OCI-LY7 (cell line): ENCODE measurements around the gene PSMF1. TPM values are rescaled to one million over a fixed set of nuclear protein-coding genes. Genes with fewer than 3 reads are reported as not detected.

Experiments used
- BruUV-seq: library from RNA; stranded (reverse); fragments of 400-500 nt; replicated peaks from 2 replicates; lab custom pipeline; 2021; lab: Mats Ljungman, UMichigan
- CTCF ChIA-PET: fragments of 300-600 bp; sonication (Branson Sonifier 250); formaldehyde crosslinking; loops from one replicate; lab custom pipeline; 2022; ENCODE audit warnings: antibody characterized with exemption; ENCODE audit not compliant: unreplicated experiment; lab: Charles Lee
- POLR2A ChIA-PET: fragments of 300-600 bp; sonication (Branson Sonifier 250); formaldehyde crosslinking; loops from one replicate; lab custom pipeline; 2022; ENCODE audit warnings: antibody characterized with exemption; lab: Charles Lee
- DNase-seq: peaks from one replicate; pipeline ENCODE4 v3.0.0-alpha.2; 2015; ENCODE audit warnings: low spot score
- H2AFZ ChIP-seq: fragments of 200-600 bp; sonication (generic), shearing (Covaris generic); 2 replicates; pipeline ENCODE4 v1.6.1; 2014; ENCODE audit warnings: mild to moderate bottlenecking, antibody characterized with exemption, low read length, moderate library complexity
- H3K27ac ChIP-seq: fragments of 200-600 bp; sonication (generic); 2 replicates; pipeline ENCODE4 v1.5.1; 2014; ENCODE audit warnings: mixed run types, low read depth, mild to moderate bottlenecking, moderate library complexity, low read length, inconsistent platforms; ENCODE audit not compliant: poor library complexity, severe bottlenecking
- H3K36me3 ChIP-seq: fragments of 200-600 bp; sonication (generic); 2 replicates; pipeline ENCODE4 v1.6.1; 2014; ENCODE audit warnings: mild to moderate bottlenecking, antibody characterized with exemption, low read length, moderate library complexity, mixed read lengths; ENCODE audit not compliant: insufficient read depth
- H3K4me1 ChIP-seq: fragments of 200-600 bp; sonication (generic); 2 replicates; pipeline ENCODE4 v1.5.1; 2014; ENCODE audit warnings: mild to moderate bottlenecking, low read length; ENCODE audit not compliant: insufficient read depth, poor library complexity, severe bottlenecking
- H3K4me2 ChIP-seq: fragments of 200-600 bp; sonication (generic); 2 replicates; pipeline ENCODE4 v1.6.1; 2014; ENCODE audit warnings: mild to moderate bottlenecking, low read length
- H3K4me3 ChIP-seq: fragments of 200-600 bp; sonication (generic); 2 replicates; pipeline ENCODE4 v1.5.1; 2014; ENCODE audit warnings: mild to moderate bottlenecking, low read depth, low read length; ENCODE audit not compliant: poor library complexity, severe bottlenecking
- H3K79me2 ChIP-seq: fragments of 200-600 bp; sonication (generic); 2 replicates; pipeline ENCODE4 v1.6.1; 2016; ENCODE audit warnings: low read depth, mild to moderate bottlenecking, low read length, moderate library complexity, mixed read lengths; ENCODE audit not compliant: insufficient read depth
- H3K9me2 ChIP-seq: fragments of 200-600 bp; sonication (generic); 2 replicates; pipeline ENCODE4 v1.6.1; 2016; ENCODE audit warnings: mild to moderate bottlenecking, low read length, mixed read lengths; ENCODE audit not compliant: insufficient read depth
- H3K9me3 ChIP-seq: fragments of 200-600 bp; sonication (generic); 2 replicates; pipeline ENCODE4 v1.6.1; 2014; ENCODE audit warnings: mild to moderate bottlenecking, mixed run types, low read length, mixed read lengths
- H4K20me1 ChIP-seq: fragments of 200-600 bp; sonication (generic); 2 replicates; pipeline ENCODE4 v1.6.1; 2014; ENCODE audit warnings: mild to moderate bottlenecking, antibody characterized with exemption, low read length, moderate library complexity, mixed read lengths; ENCODE audit not compliant: insufficient read depth
- EZH2phosphoT487 ChIP-seq: fragments of 200-600 bp; sonication (generic); IDR thresholded peaks from 2 replicates; pipeline ENCODE4 v1.6.1; 2018; ENCODE audit warnings: low read depth, borderline replicate concordance, mild to moderate bottlenecking, mixed run types, antibody characterized with exemption, low read length, moderate library complexity, mixed read lengths
- intact Hi-C: fragments of 100-400 bp; cut with micrococcal nuclease; formaldehyde crosslinking; loops from one replicate; pipeline ENCODE4 v1.10.0; 2022; ENCODE audit not compliant: unreplicated experiment
- total RNA-seq, 2 experiments: library from RNA; depleted of rRNA in 1 of 2; stranded (reverse); fragments of >200 nt in 1 of 2; shearing (Covaris generic) in 1 of 2; gene quantifications; 2 replicates each; pipeline ENCODE4 v1.2.3, GENCODE V29; 2014 to 2022
- TF ChIP-seq, protein P1 (sequence below): fragments of 200-600 bp; sonication (generic); conservative IDR thresholded peaks from 2 replicates; pipeline ENCODE4 v1.5.1; 2014; ENCODE audit warnings: mild to moderate bottlenecking, antibody characterized with exemption, low read length, moderate library complexity, mixed read lengths

Gene PSMF1
- total RNA-seq, 2 experiments from 2014 or later = 34.7 to 132 TPM

DNA sequence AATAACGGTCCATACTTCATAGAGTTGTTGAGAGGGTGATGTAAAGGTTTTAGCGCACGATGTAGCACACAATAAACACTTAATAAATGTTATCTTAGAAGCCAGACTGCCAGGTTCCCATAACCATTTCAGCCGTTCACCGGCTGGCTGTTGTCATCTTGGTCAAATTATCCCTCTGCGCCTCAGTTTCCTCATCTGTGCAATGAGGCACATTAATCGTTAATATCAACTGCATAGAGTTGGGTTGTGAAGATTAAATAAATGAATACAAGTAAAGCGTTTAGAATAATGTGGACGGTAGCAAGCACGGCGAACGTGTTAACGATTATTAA lies 432 bp upstream of the PSMF1 start:
- Histone ChIP-seq H3K4me1 (peaks cover 41% of the 10 kb centered on the region), H3K36me3 (peaks cover 28% of the 10 kb centered on the region; the same call in 1 of the 2 replicates), H3K9me2 (no peaks in the 10 kb centered on the region), H4K20me1 (no peaks in the 10 kb centered on the region), H2AFZ (peak overlapping the region; percentile 92), H3K4me3 (peak overlapping the region; percentile 96), H3K79me2 (peaks cover 43% of the 10 kb centered on the region), H3K9me3 (no peaks in the 10 kb centered on the region), H3K27ac (peak overlapping the region; percentile 29), H3K4me2 (peak overlapping the region; percentile 86)
- ChIA-PET POLR2A (interaction anchor here (0.7 to 1.0 kb wide), 2 partner anchors 15 to 18 kb away, joined by 3 read pairs; no protein-coding TSS in a partner anchor), CTCF (no interaction called here)
- BruUV-seq = TSS peak; percentile 96
- TF ChIP-seq EZH2phosphoT487 = no peak
- TF ChIP-seq, protein P1, sequence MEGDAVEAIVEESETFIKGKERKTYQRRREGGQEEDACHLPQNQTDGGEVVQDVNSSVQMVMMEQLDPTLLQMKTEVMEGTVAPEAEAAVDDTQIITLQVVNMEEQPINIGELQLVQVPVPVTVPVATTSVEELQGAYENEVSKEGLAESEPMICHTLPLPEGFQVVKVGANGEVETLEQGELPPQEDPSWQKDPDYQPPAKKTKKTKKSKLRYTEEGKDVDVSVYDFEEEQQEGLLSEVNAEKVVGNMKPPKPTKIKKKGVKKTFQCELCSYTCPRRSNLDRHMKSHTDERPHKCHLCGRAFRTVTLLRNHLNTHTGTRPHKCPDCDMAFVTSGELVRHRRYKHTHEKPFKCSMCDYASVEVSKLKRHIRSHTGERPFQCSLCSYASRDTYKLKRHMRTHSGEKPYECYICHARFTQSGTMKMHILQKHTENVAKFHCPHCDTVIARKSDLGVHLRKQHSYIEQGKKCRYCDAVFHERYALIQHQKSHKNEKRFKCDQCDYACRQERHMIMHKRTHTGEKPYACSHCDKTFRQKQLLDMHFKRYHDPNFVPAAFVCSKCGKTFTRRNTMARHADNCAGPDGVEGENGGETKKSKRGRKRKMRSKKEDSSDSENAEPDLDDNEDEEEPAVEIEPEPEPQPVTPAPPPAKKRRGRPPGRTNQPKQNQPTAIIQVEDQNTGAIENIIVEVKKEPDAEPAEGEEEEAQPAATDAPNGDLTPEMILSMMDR = no peak
- no peak for DNase-seq
- intact Hi-C loops = loop anchor here (1.0 to 10.0 kb wide), 4 partner anchors 281 to 573 kb away; partner anchors contain the start of genes CSNK2A1 and NSFL1C

DNA sequence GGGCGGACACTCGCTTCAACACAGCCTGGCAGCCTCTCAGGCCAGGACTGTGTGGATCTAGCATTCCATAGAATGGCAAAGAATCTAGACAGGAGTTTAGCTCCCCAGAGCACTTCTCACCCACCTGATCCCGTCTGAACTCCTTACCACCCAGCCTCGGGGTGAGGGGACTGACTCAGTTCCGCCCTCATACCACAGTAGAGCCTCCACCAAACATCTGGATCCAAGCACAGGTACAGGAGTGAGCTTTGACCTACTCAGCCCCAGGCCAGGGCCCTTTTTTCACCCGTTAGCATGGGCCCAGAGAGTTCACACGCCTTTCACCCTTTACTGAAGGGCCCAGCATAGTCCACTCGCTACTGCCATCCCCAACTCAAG lies 715 bp downstream of the PSMF1 start:
- TF ChIP-seq, protein P1 = no peak
- no peak for TF ChIP-seq EZH2phosphoT487
- peak overlapping the region; percentile 53 for H3K27ac ChIP-seq
- H3K9me2 ChIP-seq = no peaks in the 10 kb centered on the region
- H3K9me3 ChIP-seq = no peaks in the 10 kb centered on the region
- no peaks in the 10 kb centered on the region for H4K20me1 ChIP-seq
- no TSS peak for BruUV-seq
- POLR2A ChIA-PET = interaction anchor here (1.0 kb wide), 1 partner anchor 13 kb away, joined by 3 read pairs; no protein-coding TSS in a partner anchor
- peaks cover 41% of the 10 kb centered on the region for H3K4me1 ChIP-seq
- peaks cover 55% of the 10 kb centered on the region for H3K79me2 ChIP-seq
- peak overlapping the region; percentile 47; the same call in 1 of the 2 replicates for H2AFZ ChIP-seq
- CTCF ChIA-PET = no interaction called here
- DNase-seq = peak; percentile 19
- peaks cover 38% of the 10 kb centered on the region; the same call in 1 of the 2 replicates for H3K36me3 ChIP-seq
- peak overlapping the region; percentile 96 for H3K4me3 ChIP-seq
- intact Hi-C loops = loop anchor here (2.0 to 10.0 kb wide), 3 partner anchors 280 to 574 kb away; partner anchors contain the start of gene CSNK2A1
- peak overlapping the region; percentile 92 for H3K4me2 ChIP-seq

DNA sequence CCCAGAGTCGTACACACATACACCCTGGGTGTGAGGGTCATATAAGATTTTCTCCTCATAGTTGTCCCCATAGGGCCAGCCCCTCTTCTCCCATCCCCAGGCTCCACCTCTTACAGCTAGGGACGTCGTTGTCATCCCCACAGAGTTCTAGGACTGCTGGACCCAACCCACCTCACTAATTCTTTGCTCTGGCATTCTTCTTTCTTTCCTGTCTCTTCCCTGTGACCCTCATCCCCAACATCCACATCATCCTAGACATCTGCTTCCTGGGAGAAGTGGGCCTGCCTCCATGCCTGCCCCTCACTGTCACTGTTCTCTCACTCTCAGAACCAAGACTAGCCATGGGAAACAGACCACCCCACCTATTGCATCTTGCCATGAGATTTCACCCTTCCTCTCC lies 1.1 kb downstream of the PSMF1 start:
- intact Hi-C loops = loop anchor here (2.0 to 10.0 kb wide), 3 partner anchors 279 to 575 kb away; partner anchors contain the start of gene CSNK2A1
- ChIA-PET POLR2A (interaction anchor here (0.7 kb wide), 1 partner anchor 316 kb away, joined by 3 read pairs; no protein-coding TSS in a partner anchor), CTCF (no interaction called here)
- Histone ChIP-seq H3K9me3 (no peaks in the 10 kb centered on the region), H3K79me2 (peaks cover 59% of the 10 kb centered on the region), H3K4me3 (peak overlapping the region; percentile 96), H2AFZ (no peak overlapping the region), H3K36me3 (peaks cover 42% of the 10 kb centered on the region; the same call in 1 of the 2 replicates), H3K9me2 (no peaks in the 10 kb centered on the region), H3K4me1 (peaks cover 41% of the 10 kb centered on the region), H3K4me2 (peak overlapping the region; percentile 92), H3K27ac (no peak overlapping the region), H4K20me1 (no peaks in the 10 kb centered on the region)
- no peak for DNase-seq
- BruUV-seq = no TSS peak
- TF ChIP-seq, protein P1 = no peak
- TF ChIP-seq EZH2phosphoT487 = no peak
